Smooth muscle cell (in vitro differentiated cells): ENCODE data around the gene HDDC2. TPM values are rescaled to one million over a fixed set of nuclear protein-coding genes. Genes with fewer than 3 reads are reported as not detected.

Source experiments
- DNase-seq: peaks from one replicate; lab custom pipeline; 2025; ENCODE audit not compliant: unreplicated experiment; lab: John Stamatoyannopoulos, UW
- H2AFZ ChIP-seq: fragments of 200-600 bp; sonication (generic); 2 replicates; pipeline ENCODE4 v1.6.0; 2016; ENCODE audit warnings: antibody characterized with exemption, low read depth, mild to moderate bottlenecking
- H3F3A ChIP-seq: fragments of 200-600 bp; sonication (generic); 2 replicates; pipeline ENCODE4 v1.6.0; 2017; ENCODE audit warnings: antibody characterized with exemption, low read depth
- H3K27ac ChIP-seq: fragments of 200-600 bp; sonication (generic); 2 replicates; pipeline ENCODE4 v1.5.1; 2016; ENCODE audit warnings: low read depth, mild to moderate bottlenecking
- H3K27me3 ChIP-seq: fragments of 200-600 bp; sonication (generic); 2 replicates; pipeline ENCODE4 v1.6.1; 2016; ENCODE audit warnings: low read depth, mild to moderate bottlenecking
- H3K36me3 ChIP-seq: fragments of 200-600 bp; sonication (generic); 2 replicates; pipeline ENCODE4 v1.5.1; 2016; ENCODE audit warnings: low read depth
- H3K4me1 ChIP-seq: fragments of 200-600 bp; sonication (generic); 2 replicates; pipeline ENCODE4 v1.5.1; 2016; ENCODE audit warnings: low read depth
- H3K4me2 ChIP-seq: fragments of 200-600 bp; sonication (generic); 2 replicates; pipeline ENCODE4 v1.6.0; 2016; ENCODE audit warnings: mild to moderate bottlenecking
- H3K4me3 ChIP-seq: fragments of 200-600 bp; sonication (generic); 2 replicates; pipeline ENCODE4 v1.5.1; 2016; ENCODE audit warnings: mild to moderate bottlenecking
- H3K79me2 ChIP-seq: fragments of 200-600 bp; sonication (generic); 2 replicates; pipeline ENCODE4 v1.6.0; 2016; ENCODE audit warnings: low read depth, mild to moderate bottlenecking
- H3K9ac ChIP-seq: fragments of 200-600 bp; sonication (generic); 2 replicates; pipeline ENCODE4 v1.6.0; 2016; ENCODE audit warnings: low read depth
- H3K9me3 ChIP-seq: fragments of 200-600 bp; sonication (generic); replicated peaks from 2 replicates; pipeline ENCODE4 v1.5.1; 2016; ENCODE audit warnings: low read depth
- H4K20me1 ChIP-seq: fragments of 200-600 bp; sonication (generic); 2 replicates; pipeline ENCODE4 v1.6.0; 2016; ENCODE audit warnings: low read depth
- WGBS: methylation state at CpG from one replicate; pipeline ENCODE4 v1.1.7; 2016; ENCODE audit warnings: low lambda C conversion rate; 5-methylcytosine and 5-hydroxymethylcytosine counted together
- polyA plus RNA-seq: library from polyadenylated mRNA; unstranded; fragments of >200 nt; fragmentation: Nextera tagmentation; extraction: Ambion mirVana; gene quantifications from 2 replicates; pipeline ENCODE4 v1.2.1, GENCODE V29; 2016
- total RNA-seq: library from RNA; depleted of rRNA; stranded (reverse); fragments of >200 nt; gene quantifications from 2 replicates; pipeline ENCODE4 v1.2.3, GENCODE V29; 2014
- TF ChIP-seq, protein P1 (sequence below): fragments of 200-600 bp; sonication (generic); IDR thresholded peaks from 2 replicates; pipeline ENCODE4 v1.5.1; 2017; ENCODE audit warnings: borderline replicate concordance, mild to moderate bottlenecking, antibody characterized with exemption; ENCODE audit not compliant: insufficient read depth, poor library complexity, severe bottlenecking

Gene HDDC2
- total and polyA plus RNA-seq, 2 experiments from 2014 or later: 104 to 114 TPM

GRCh38 chr6:125231574-125232343 lies 70.0 kb downstream of the HDDC2 start:
- H3K4me3 ChIP-seq: no peak overlapping the region
- H3K79me2 ChIP-seq: no peaks in the 10 kb centered on the region
- TF ChIP-seq, protein P1, sequence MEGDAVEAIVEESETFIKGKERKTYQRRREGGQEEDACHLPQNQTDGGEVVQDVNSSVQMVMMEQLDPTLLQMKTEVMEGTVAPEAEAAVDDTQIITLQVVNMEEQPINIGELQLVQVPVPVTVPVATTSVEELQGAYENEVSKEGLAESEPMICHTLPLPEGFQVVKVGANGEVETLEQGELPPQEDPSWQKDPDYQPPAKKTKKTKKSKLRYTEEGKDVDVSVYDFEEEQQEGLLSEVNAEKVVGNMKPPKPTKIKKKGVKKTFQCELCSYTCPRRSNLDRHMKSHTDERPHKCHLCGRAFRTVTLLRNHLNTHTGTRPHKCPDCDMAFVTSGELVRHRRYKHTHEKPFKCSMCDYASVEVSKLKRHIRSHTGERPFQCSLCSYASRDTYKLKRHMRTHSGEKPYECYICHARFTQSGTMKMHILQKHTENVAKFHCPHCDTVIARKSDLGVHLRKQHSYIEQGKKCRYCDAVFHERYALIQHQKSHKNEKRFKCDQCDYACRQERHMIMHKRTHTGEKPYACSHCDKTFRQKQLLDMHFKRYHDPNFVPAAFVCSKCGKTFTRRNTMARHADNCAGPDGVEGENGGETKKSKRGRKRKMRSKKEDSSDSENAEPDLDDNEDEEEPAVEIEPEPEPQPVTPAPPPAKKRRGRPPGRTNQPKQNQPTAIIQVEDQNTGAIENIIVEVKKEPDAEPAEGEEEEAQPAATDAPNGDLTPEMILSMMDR: no peak
- no peak for DNase-seq
- H3K9ac ChIP-seq: no peak overlapping the region
- H3K4me2 ChIP-seq: no peak overlapping the region
- H3K9me3 ChIP-seq: no peaks in the 10 kb centered on the region
- H2AFZ ChIP-seq: no peak overlapping the region
- no peaks in the 10 kb centered on the region for H3K27me3 ChIP-seq
- 55% methylated on average over 7 of the region's 7 CpGs for WGBS
- H3K36me3 ChIP-seq: no peaks in the 10 kb centered on the region
- H3K27ac ChIP-seq: no peak overlapping the region
- no peaks in the 10 kb centered on the region for H3F3A ChIP-seq
- H4K20me1 ChIP-seq: no peaks in the 10 kb centered on the region
- H3K4me1 ChIP-seq: no peaks in the 10 kb centered on the region

DNA sequence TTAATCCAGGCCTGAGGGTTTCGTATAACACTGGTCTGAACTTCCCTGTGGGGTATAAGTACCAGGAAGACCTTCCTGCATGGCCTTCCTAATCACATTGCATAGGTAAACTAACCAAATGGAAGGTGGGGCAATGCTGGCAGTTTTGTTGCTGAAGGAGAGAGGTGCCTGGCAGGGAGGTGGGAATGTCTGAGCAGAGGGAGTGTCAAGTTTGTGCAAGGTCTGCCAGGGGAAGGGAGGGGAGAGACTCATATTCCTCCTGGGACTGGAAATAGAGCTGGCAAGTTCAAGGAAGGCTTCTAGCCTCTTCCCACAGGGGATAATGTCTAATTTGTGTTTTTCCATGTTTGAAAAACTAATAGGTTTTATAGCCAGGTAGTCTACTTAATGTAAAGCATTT lies 70.6 kb downstream of the HDDC2 start:
- H3K4me3 ChIP-seq: no peak overlapping the region
- no peak for DNase-seq
- 93% methylated on average over 1 of the region's 1 CpG for WGBS

GRCh38 chr6:125230674-125231073 lies 71.1 kb downstream of the HDDC2 start:
- H3K79me2 ChIP-seq: no peaks in the 10 kb centered on the region
- H3K9me3 ChIP-seq: no peaks in the 10 kb centered on the region
- no peaks in the 10 kb centered on the region for H3F3A ChIP-seq
- H2AFZ ChIP-seq: no peak overlapping the region
- no peak for DNase-seq
- no peaks in the 10 kb centered on the region for H3K36me3 ChIP-seq
- no peaks in the 10 kb centered on the region for H3K4me1 ChIP-seq
- H3K4me2 ChIP-seq: no peak overlapping the region
- no peak overlapping the region for H3K9ac ChIP-seq
- 69% methylated on average over 3 of the region's 3 CpGs for WGBS
- no peaks in the 10 kb centered on the region for H4K20me1 ChIP-seq
- TF ChIP-seq, protein P1: no peak
- H3K27ac ChIP-seq: no peak overlapping the region
- H3K4me3 ChIP-seq: no peak overlapping the region
- H3K27me3 ChIP-seq: no peaks in the 10 kb centered on the region

More for the DNA sequence above, 70.6 kb downstream of the HDDC2 start:
- H2AFZ ChIP-seq: no peak overlapping the region
- H3K79me2 ChIP-seq: no peaks in the 10 kb centered on the region
- H4K20me1 ChIP-seq: no peaks in the 10 kb centered on the region
- no peaks in the 10 kb centered on the region for H3K9me3 ChIP-seq
- H3K36me3 ChIP-seq: no peaks in the 10 kb centered on the region
- H3K4me1 ChIP-seq: no peaks in the 10 kb centered on the region
- H3K9ac ChIP-seq: no peak overlapping the region
- H3F3A ChIP-seq: no peaks in the 10 kb centered on the region
- H3K4me2 ChIP-seq: no peak overlapping the region
- TF ChIP-seq, protein P1: no peak
- no peaks in the 10 kb centered on the region for H3K27me3 ChIP-seq
- H3K27ac ChIP-seq: no peak overlapping the region
